Measurements from ENCODE around the gene TMEM190. TPM values are rescaled to one million over a fixed set of nuclear protein-coding genes. Genes with fewer than 3 reads are reported as not detected.
A peak's percentile ranks its signal among the peaks of the same experiment; 100 is the strongest.

Gene TMEM190
- total and polyA plus RNA-seq, 2 donors (not counting 1 experiment from before 2014, with no cell fraction given), result not detected

DNA sequence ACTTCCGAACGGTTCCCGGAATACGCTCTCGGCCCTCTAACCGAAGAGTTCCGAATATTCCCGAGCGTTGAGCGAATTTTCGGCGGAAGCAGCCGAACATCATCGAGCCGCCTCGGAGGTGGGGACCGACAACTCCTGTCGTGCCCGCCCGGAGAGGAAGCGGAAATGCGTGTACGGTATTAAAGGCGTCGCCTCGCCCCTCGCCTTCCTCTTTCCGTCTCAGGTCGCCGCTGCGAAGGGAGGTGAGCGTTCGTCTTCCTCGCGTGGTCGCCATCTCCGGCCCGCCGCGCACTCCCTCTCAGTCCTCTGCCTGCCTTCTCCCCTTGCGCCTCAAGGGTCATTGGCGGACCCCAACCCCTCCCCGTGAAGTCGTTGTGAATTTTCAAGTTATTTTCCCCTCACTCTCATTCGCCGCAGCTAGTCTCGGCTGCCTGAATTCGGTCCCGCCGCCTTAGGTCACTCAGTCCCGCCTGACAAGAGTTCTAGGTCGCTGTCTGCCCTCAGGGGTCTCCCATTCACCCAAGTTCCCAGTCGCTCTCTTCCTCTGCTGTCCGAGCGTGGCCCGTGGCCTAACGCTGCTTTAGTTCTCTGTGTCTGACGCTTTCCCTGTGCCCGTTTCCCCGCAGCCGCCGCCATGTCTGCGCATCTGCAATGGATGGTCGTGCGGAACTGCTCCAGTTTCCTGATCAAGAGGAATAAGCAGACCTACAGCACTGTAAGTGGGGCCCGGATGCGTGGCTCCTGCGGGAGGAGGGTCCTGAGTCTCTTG lies 9.3 kb downstream of the TMEM190 start, which contains the start of gene RPL28:
Gene RPL28, plus strand, starts transcription at position 209 of the 769 bp plus-strand sequence. Its CDS starts 426 bp downstream, at position 635.
- H3K4me3 ChIP-seq (ENCODE audit: control extremely low read depth in 1 of 5, extremely low read depth in 1 of 5, insufficient read depth in 1 of 5, low read depth in 2 of 5, low read length in 4 of 5), result peak within 1 kb of the TSS; percentile 85 to 99 (median 97)
- H3K9me3 ChIP-seq (ENCODE audit: control extremely low read depth in 1 of 3, control insufficient read depth in 2 of 3, insufficient read depth in 1 of 3, low read length in 2 of 3), result no peaks in the 10 kb centered on the region
- peaks cover 68% of the 10 kb centered on the region for H3K4me1 Mint-ChIP-seq
- H3K9me3 Mint-ChIP-seq (ENCODE audit: insufficient read depth), result no peaks in the 10 kb centered on the region
- CTCF ChIA-PET, result no interaction called here
- H3K36me3 ChIP-seq (replicated peaks in 1 of 2; ENCODE audit: control extremely low read depth in 1 of 2, control insufficient read depth in 1 of 2, extremely low read depth in 1 of 2, insufficient read depth in 2 of 2, low read length in 1 of 2), result peaks cover 3 to 41% of the 10 kb centered on the region in 2 experiments
- H3K79me2 ChIP-seq (ENCODE audit: control insufficient read depth, insufficient read depth, low read length), result peaks cover 46% of the 10 kb centered on the region
- no peaks in the 10 kb centered on the region for H3K27me3 ChIP-seq (replicated peaks in 1 of 4; ENCODE audit: control extremely low read depth in 1 of 4, control insufficient read depth in 3 of 4, insufficient read depth in 4 of 4, low read length in 3 of 4)
- peaks cover 40 to 57% of the 10 kb centered on the region in 2 donors for H3K4me1 ChIP-seq (ENCODE audit: control insufficient read depth in 2 of 2, insufficient read depth in 2 of 2, low read length in 2 of 2)
- WGBS (ENCODE audit: insufficient coverage), result under 1% methylated on average over 68 of the region's 68 CpGs
- no peaks in the 10 kb centered on the region for H3K27me3 Mint-ChIP-seq
- POLR2A ChIA-PET, result interaction anchor here (1.1 to 1.3 kb wide), 2 partner anchors 21 to 132 kb away, joined by 3 to 7 read pairs; partner anchors contain the start of gene UBE2S
- H3K27ac Mint-ChIP-seq, result peak within 1 kb of the TSS; percentile 100
- H3K4me3 Mint-ChIP-seq, result peak within 1 kb of the TSS; percentile 100
- ATAC-seq (ENCODE audit: low read depth) (peak; percentile 81), DNase-seq (peak; percentile 99)
- intact Hi-C loops (cut with micrococcal nuclease), result loop anchor here (1.0 kb wide), 5 partner anchors 22 to 269 kb away; partner anchors contain the start of genes KMT5C, PPP1R12C and PPP6R1
- H3K4me2 ChIP-seq (replicated peaks; ENCODE audit: low read depth, low read length, poor library complexity, severe bottlenecking), result peak within 1 kb of the TSS; percentile 74
- TF ChIP-seq EZH2 (IDR thresholded peaks at IDR 0.05; ENCODE audit: borderline replicate concordance, insufficient read depth, low read depth, low read length, poor library complexity, severe bottlenecking), result no peak
- TF ChIP-seq, protein P1, sequence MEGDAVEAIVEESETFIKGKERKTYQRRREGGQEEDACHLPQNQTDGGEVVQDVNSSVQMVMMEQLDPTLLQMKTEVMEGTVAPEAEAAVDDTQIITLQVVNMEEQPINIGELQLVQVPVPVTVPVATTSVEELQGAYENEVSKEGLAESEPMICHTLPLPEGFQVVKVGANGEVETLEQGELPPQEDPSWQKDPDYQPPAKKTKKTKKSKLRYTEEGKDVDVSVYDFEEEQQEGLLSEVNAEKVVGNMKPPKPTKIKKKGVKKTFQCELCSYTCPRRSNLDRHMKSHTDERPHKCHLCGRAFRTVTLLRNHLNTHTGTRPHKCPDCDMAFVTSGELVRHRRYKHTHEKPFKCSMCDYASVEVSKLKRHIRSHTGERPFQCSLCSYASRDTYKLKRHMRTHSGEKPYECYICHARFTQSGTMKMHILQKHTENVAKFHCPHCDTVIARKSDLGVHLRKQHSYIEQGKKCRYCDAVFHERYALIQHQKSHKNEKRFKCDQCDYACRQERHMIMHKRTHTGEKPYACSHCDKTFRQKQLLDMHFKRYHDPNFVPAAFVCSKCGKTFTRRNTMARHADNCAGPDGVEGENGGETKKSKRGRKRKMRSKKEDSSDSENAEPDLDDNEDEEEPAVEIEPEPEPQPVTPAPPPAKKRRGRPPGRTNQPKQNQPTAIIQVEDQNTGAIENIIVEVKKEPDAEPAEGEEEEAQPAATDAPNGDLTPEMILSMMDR (IDR thresholded peaks at IDR 0.05), result no peak
- H3K27ac ChIP-seq (ENCODE audit: low read length in 2 of 2), result peak within 1 kb of the TSS; percentile 96
- H2AFZ ChIP-seq (ENCODE audit: insufficient read depth, low read depth, low read length, poor library complexity, severe bottlenecking), result peak within 1 kb of the TSS; percentile 88
- H4K20me1 ChIP-seq (ENCODE audit: control insufficient read depth, insufficient read depth, low read length, poor library complexity, severe bottlenecking), result peaks cover 56% of the 10 kb centered on the region
- peak within 1 kb of the TSS; percentile 96 for H3K9ac ChIP-seq (ENCODE audit: low read length)

Data from B cell (primary cell).